CD14-positive monocyte (primary cell): ENCODE results near the gene LASP1. TPM values are rescaled to one million over a fixed set of nuclear protein-coding genes. Genes with fewer than 3 reads are reported as not detected.
"Not testable (repeated sequence)": the region's sequence is repeated elsewhere in the genome, so short reads cannot be mapped to it uniquely, and the experiment has no call there.

Experiments used
- DNase-seq, 3 donors: peaks; one replicate each; pipeline ENCODE4 v3.0.0-alpha.2; 2011 to 2022
- H2AFZ ChIP-seq: 2 replicates; pipeline ENCODE4 v1.6.0; 2012; ENCODE audit warnings: mild to moderate bottlenecking, low read depth, low read length, inconsistent platforms; ENCODE audit not compliant: insufficient read depth, poor library complexity, severe bottlenecking
- H3K27ac ChIP-seq, 2 donors: 1 replicate in 1 of 2; 2 replicates in 1 of 2; pipeline ENCODE4 v1.5.1; 2012 to 2013; ENCODE audit warnings: low read length in 2 of 2, control low read depth in 1 of 2, inconsistent platforms in 1 of 2, low read depth in 1 of 2, mild to moderate bottlenecking in 1 of 2
- H3K27me3 ChIP-seq, 2 donors: one replicate each; pipeline versions ENCODE4 v1.6.0 to v1.6.1; 2011 to 2013; ENCODE audit warnings: low read length in 2 of 2; ENCODE audit not compliant: control insufficient read depth in 2 of 2, insufficient read depth in 2 of 2
- H3K36me3 ChIP-seq, 2 donors: replicated peaks in 1 of 2; 1 replicate in 1 of 2; 2 replicates in 1 of 2; pipeline versions ENCODE4 v1.5.1 to v1.6.1; 2012 to 2013; ENCODE audit warnings: low read length in 2 of 2, control low read depth in 1 of 2, inconsistent platforms in 1 of 2, mild to moderate bottlenecking in 1 of 2; ENCODE audit not compliant: insufficient read depth in 2 of 2, control insufficient read depth in 1 of 2
- H3K4me1 ChIP-seq, 2 donors: 1 replicate in 1 of 2; 2 replicates in 1 of 2; pipeline versions ENCODE4 v1.5.1 to v1.6.1; 2012 to 2013; ENCODE audit warnings: low read length in 2 of 2, control low read depth in 1 of 2, inconsistent platforms in 1 of 2, mild to moderate bottlenecking in 1 of 2, moderate library complexity in 1 of 2; ENCODE audit not compliant: insufficient read depth in 2 of 2, control insufficient read depth in 1 of 2
- H3K4me2 ChIP-seq: replicated peaks from 2 replicates; pipeline ENCODE3; 2012; ENCODE audit warnings: low read length, moderate library complexity, mild to moderate bottlenecking; ENCODE audit not compliant: poor library complexity, severe bottlenecking; ENCODE audit errors: extremely low read depth
- H3K4me3 ChIP-seq, 3 experiments: fragments of 200-600 bp in 1 of 3; sonication (generic) in 1 of 3; replicated peaks in 1 of 3; 1 replicate in 2 of 3; 2 replicates in 1 of 3; pipeline ENCODE4 v1.5.1; 2011 to 2013; ENCODE audit warnings: low read length in 3 of 3, mild to moderate bottlenecking in 3 of 3, control low read depth in 2 of 3, low read depth in 2 of 3, inconsistent platforms in 1 of 3, moderate library complexity in 1 of 3
- H3K79me2 ChIP-seq: 2 replicates; pipeline ENCODE4 v1.6.0; 2012; ENCODE audit warnings: mild to moderate bottlenecking, control low read depth, inconsistent platforms, low read length, moderate library complexity; ENCODE audit not compliant: insufficient read depth
- H3K9ac ChIP-seq: 2 replicates; pipeline ENCODE4 v1.6.0; 2017; ENCODE audit warnings: low read length, mild to moderate bottlenecking; ENCODE audit not compliant: insufficient read depth, poor library complexity, severe bottlenecking
- H3K9me3 ChIP-seq, 2 donors: replicated peaks in 1 of 2; 1 replicate in 1 of 2; 2 replicates in 1 of 2; pipeline versions ENCODE4 v1.5.1 to v1.6.1; 2012 to 2013; ENCODE audit warnings: low read length in 2 of 2, control low read depth in 1 of 2; ENCODE audit not compliant: control insufficient read depth in 1 of 2, insufficient read depth in 1 of 2
- H4K20me1 ChIP-seq: 2 replicates; pipeline ENCODE4 v1.6.0; 2012; ENCODE audit warnings: mild to moderate bottlenecking, low read length, control low read depth, moderate library complexity; ENCODE audit not compliant: insufficient read depth
- H3K27ac Mint-ChIP-seq, 7 donors: one replicate each; pipeline ENCODE4 v1.8.0; 2020; ENCODE audit warnings: mild to moderate bottlenecking in 7 of 7, mixed read lengths in 7 of 7, moderate library complexity in 6 of 7, inconsistent platforms in 2 of 7
- H3K27me3 Mint-ChIP-seq, 3 donors: one replicate each; pipeline ENCODE4 v1.8.0; 2021 to 2022; ENCODE audit warnings: low read depth in 3 of 3, mild to moderate bottlenecking in 3 of 3, mixed read lengths in 3 of 3, moderate library complexity in 3 of 3, inconsistent platforms in 1 of 3
- H3K36me3 Mint-ChIP-seq, 2 donors: one replicate each; pipeline ENCODE4 v1.8.0; 2020; ENCODE audit warnings: mixed read lengths in 2 of 2, inconsistent platforms in 1 of 2, mild to moderate bottlenecking in 1 of 2
- H3K4me1 Mint-ChIP-seq: one replicate; pipeline ENCODE4 v1.8.0; 2020; ENCODE audit warnings: mild to moderate bottlenecking, mixed read lengths
- H3K4me3 Mint-ChIP-seq, 2 donors: one replicate each; pipeline ENCODE4 v1.8.0; 2020; ENCODE audit warnings: mild to moderate bottlenecking in 2 of 2, mixed read lengths in 2 of 2, moderate library complexity in 1 of 2
- H3K9me3 Mint-ChIP-seq, 7 donors: one replicate each; pipeline ENCODE4 v1.8.0; 2020 to 2022; ENCODE audit warnings: mixed read lengths in 7 of 7, mild to moderate bottlenecking in 6 of 7, moderate library complexity in 6 of 7, inconsistent platforms in 2 of 7
- WGBS: methylation state at CpG from one replicate; pipeline ENCODE4 v1.1.5; 2013; ENCODE audit warnings: missing lambda C conversion rate; ENCODE audit not compliant: insufficient coverage; 5-methylcytosine and 5-hydroxymethylcytosine counted together
- intact Hi-C, 2 donors: fragments of 100-400 bp; cut with micrococcal nuclease; formaldehyde crosslinking; loops; one replicate each; pipeline versions ENCODE4 v1.15.0 to v1.15.1; 2023
- polyA plus RNA-seq, 3 donors: library from polyadenylated mRNA; depleted of rRNA in 1 of 3; unstranded in 2 of 3; stranded (reverse) in 1 of 3; fragments of 300-500 nt in 2 of 3; fragments of >200 nt in 1 of 3; fragmentation: Illumina TruSeq in 2 of 3; gene quantifications; 1 replicate in 2 of 3; 2 replicates in 1 of 3; pipeline ENCODE4 v1.2.3, GENCODE V29; 2012 to 2021
- TF ChIP-seq, protein P1 (sequence below): fragments of 200-600 bp; IDR thresholded peaks from one replicate; pipeline ENCODE4 v1.8.0; 2022; ENCODE audit warnings: antibody characterized with exemption, mild to moderate bottlenecking

Gene LASP1
- polyA plus RNA-seq, 3 donors, result 55.9 to 93.7 (median 70.6) TPM

DNA sequence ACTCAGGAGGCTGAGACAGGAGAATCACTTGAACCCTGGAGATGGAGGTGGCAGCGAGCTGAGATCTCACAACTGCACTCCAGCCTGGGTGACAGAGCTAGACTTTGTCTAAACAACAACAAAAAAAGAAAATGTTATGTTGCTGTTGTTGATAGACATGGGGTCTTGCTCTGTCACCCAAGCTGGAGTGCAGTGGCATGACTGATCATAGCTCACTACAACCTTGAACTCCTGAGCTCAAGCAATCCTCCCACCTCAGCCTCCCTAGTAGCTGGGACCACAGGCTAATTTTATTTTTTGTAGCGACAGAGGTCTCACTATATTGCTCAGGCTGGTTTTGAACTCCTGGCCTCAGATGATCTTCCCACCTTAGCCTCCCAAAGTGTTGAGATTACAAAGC lies 77.3 kb downstream of the LASP1 start:
- Histone ChIP-seq H3K4me2 (no peak overlapping the region), H4K20me1 (no peaks in the 10 kb centered on the region), H3K4me3 (no peak overlapping the region), H2AFZ (no peak overlapping the region), H3K4me1 (no peaks in the 10 kb centered on the region), H3K79me2 (no peaks in the 10 kb centered on the region), H3K27me3 (no peaks in the 10 kb centered on the region), H3K9ac (no peak overlapping the region), H3K9me3 (no peaks in the 10 kb centered on the region), H3K36me3 (no peaks in the 10 kb centered on the region), H3K27ac (no peak overlapping the region)
- no peak overlapping the region for H3K4me3 Mint-ChIP-seq
- H3K27me3 Mint-ChIP-seq, result peaks cover 0 to 4% (median 0%) of the 10 kb centered on the region in 3 donors
- peaks cover 0 to 4% (median 0%) of the 10 kb centered on the region in 7 donors for H3K9me3 Mint-ChIP-seq
- WGBS, result no CpG with 5 or more reads among the region's 2 CpGs
- H3K36me3 Mint-ChIP-seq, result no peaks in the 10 kb centered on the region
- TF ChIP-seq, protein P1, sequence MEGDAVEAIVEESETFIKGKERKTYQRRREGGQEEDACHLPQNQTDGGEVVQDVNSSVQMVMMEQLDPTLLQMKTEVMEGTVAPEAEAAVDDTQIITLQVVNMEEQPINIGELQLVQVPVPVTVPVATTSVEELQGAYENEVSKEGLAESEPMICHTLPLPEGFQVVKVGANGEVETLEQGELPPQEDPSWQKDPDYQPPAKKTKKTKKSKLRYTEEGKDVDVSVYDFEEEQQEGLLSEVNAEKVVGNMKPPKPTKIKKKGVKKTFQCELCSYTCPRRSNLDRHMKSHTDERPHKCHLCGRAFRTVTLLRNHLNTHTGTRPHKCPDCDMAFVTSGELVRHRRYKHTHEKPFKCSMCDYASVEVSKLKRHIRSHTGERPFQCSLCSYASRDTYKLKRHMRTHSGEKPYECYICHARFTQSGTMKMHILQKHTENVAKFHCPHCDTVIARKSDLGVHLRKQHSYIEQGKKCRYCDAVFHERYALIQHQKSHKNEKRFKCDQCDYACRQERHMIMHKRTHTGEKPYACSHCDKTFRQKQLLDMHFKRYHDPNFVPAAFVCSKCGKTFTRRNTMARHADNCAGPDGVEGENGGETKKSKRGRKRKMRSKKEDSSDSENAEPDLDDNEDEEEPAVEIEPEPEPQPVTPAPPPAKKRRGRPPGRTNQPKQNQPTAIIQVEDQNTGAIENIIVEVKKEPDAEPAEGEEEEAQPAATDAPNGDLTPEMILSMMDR, result no peak
- H3K27ac Mint-ChIP-seq, result no peak overlapping the region
- intact Hi-C loops, result no loop called here
- H3K4me1 Mint-ChIP-seq, result peaks cover 13% of the 10 kb centered on the region
- no peak for DNase-seq

DNA sequence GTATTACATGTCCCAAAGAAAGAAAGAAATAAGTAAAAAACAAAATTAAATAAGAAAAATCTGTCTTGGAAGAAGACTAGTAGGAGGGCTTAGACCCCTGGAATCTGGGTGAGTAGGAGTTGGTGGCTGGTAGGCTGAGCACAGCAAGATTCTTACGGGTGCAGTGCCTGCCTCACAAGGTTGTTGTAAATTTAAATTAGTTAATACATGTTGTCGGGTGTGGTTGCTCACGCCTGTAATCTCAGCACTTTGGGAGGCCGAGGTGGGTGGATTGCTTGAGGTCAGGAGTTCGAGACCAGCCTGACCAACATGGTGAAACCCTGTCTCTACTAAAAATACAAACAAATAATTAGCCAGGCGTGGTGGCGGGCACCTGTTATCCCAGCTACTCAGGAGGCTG lies 83.9 kb downstream of the LASP1 start:
- H3K9me3 ChIP-seq, H3K9ac ChIP-seq, H3K4me3 ChIP-seq, H3K4me3 Mint-ChIP-seq, H3K27ac ChIP-seq, H3K9me3 Mint-ChIP-seq, DNase-seq, H3K36me3 Mint-ChIP-seq, H2AFZ ChIP-seq, H3K4me1 Mint-ChIP-seq, intact Hi-C loops, H3K27ac Mint-ChIP-seq, H3K79me2 ChIP-seq, H4K20me1 ChIP-seq, H3K4me1 ChIP-seq, H3K27me3 ChIP-seq, H3K36me3 ChIP-seq, H3K4me2 ChIP-seq: not testable (repeated sequence)
- H3K27me3 Mint-ChIP-seq, result peaks cover 2 to 12% (median 2%) of the 10 kb centered on the region in 3 donors
- no CpG with 5 or more reads among the region's 7 CpGs for whole genome bisulfite sequencing
